ENCODE data around the gene PRR19.

Gene PRR19

DNA sequence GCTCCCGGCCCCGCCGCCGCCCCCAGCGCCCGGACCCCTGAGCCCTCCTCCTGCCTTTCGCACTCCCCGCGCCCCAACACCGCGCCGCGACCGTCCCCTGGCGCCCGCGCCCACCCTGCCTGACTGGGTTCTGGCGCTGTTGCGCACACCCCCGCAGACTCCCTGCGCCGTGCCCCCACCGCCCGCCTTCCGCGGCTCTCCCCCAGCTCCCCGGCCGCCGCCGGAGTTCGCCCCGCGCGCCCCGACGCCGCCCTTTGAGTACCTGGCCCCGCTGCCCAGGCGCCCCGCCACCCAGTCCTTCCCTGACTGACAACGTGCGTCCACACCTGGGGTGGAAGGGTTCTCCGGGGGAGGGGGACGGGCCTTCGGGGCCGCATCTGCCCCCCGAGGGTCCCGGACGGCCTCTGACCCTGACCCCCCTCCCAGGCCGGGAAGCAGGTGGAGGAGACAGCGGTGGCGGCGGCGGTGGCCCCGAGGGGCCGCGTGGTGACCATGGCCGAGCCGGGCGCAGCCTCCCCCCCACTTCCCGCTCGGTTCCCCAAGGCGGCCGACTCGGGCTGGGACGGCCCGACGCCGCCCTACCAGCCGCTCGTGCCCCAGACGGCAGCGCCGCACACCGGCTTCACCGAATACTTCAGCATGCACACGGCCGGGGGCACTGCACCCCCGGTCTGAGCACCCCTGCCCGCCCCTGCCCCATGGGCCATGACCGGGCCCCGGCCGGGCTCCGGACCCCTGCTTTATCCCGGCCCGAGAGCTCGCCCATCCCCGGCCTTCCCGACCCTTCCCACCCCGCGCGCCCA lies 22.1 kb downstream of the PRR19 start:
- Histone ChIP-seq H3K79me2 (ENCODE audit: insufficient read depth, low read length) (no peaks in the 10 kb centered on the region), H2AFZ (ENCODE audit: low read depth, low read length, severe bottlenecking) (peak overlapping the region; percentile 100), H3K9me3 (ENCODE audit: insufficient read depth, low read length) (no peaks in the 10 kb centered on the region), H3K27ac (ENCODE audit: low read depth, low read length) (no peak overlapping the region), H3K27me3 (ENCODE audit: low read length) (no peaks in the 10 kb centered on the region), H3K9me2 (replicated peaks; ENCODE audit: insufficient read depth, low read length) (no peaks in the 10 kb centered on the region), H3K9ac (ENCODE audit: low read length) (peak overlapping the region; percentile 63), H3K36me3 (ENCODE audit: low read length) (no peaks in the 10 kb centered on the region), H3K4me2 (ENCODE audit: low read depth, low read length, poor library complexity, severe bottlenecking) (peak overlapping the region; percentile 89), H4K20me1 (ENCODE audit: low read depth, low read length) (no peaks in the 10 kb centered on the region), H3K4me3 (ENCODE audit: insufficient read depth, low read length, poor library complexity, severe bottlenecking) (no peak overlapping the region), H3F3A (ENCODE audit: insufficient read depth) (no peaks in the 10 kb centered on the region)
- TF ChIP-seq, protein P1, sequence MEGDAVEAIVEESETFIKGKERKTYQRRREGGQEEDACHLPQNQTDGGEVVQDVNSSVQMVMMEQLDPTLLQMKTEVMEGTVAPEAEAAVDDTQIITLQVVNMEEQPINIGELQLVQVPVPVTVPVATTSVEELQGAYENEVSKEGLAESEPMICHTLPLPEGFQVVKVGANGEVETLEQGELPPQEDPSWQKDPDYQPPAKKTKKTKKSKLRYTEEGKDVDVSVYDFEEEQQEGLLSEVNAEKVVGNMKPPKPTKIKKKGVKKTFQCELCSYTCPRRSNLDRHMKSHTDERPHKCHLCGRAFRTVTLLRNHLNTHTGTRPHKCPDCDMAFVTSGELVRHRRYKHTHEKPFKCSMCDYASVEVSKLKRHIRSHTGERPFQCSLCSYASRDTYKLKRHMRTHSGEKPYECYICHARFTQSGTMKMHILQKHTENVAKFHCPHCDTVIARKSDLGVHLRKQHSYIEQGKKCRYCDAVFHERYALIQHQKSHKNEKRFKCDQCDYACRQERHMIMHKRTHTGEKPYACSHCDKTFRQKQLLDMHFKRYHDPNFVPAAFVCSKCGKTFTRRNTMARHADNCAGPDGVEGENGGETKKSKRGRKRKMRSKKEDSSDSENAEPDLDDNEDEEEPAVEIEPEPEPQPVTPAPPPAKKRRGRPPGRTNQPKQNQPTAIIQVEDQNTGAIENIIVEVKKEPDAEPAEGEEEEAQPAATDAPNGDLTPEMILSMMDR (IDR thresholded peaks at IDR 0.05; ENCODE audit: insufficient read depth, low read length, poor library complexity, severe bottlenecking), result no peak
- TF ChIP-seq EZH2phosphoT487 (conservative IDR thresholded peaks at IDR 0.05; ENCODE audit: low read length), result no peak

DNA sequence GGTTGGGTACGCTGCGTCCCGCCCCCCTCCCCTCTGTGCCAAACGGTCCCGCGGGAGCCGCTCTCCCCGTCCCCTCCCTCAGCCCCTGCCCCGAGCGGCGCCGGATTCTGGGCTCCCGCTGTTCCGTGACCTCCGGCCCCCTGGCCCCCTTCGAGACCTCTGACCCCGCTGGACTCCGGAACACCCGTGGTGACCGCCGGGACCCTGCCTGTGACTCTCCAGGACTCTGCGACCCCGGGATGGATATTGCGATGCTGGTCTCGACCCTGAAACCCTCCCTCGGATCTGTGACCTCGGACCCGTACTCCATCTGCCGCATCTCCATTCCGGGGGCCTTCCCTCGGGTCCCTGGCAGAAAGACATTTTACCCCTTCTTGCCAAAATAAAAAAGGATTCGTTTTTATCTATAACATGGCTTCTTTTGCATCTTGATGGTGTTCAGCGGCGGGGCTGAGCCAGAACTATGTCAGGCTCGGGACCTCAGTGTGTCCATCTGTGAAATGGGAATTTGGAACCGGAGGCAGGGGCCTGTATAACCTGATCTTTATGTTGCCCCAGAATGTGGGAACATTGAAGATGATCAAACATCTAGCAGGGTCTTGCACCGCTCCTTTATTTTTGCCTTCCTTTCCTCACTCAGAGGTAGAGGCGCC lies 22.8 kb downstream of the PRR19 start:
- H4K20me1 ChIP-seq (ENCODE audit: low read depth, low read length), result no peaks in the 10 kb centered on the region
- H3K27me3 ChIP-seq (ENCODE audit: low read length), result no peaks in the 10 kb centered on the region
- H3K4me2 ChIP-seq (ENCODE audit: low read depth, low read length, poor library complexity, severe bottlenecking), result peak overlapping the region; percentile 89
- no peaks in the 10 kb centered on the region for H3K79me2 ChIP-seq (ENCODE audit: insufficient read depth, low read length)
- H3K27ac ChIP-seq (ENCODE audit: low read depth, low read length), result no peak overlapping the region
- no peaks in the 10 kb centered on the region for H3K36me3 ChIP-seq (ENCODE audit: low read length)
- peak overlapping the region; percentile 100 for H2AFZ ChIP-seq (ENCODE audit: low read depth, low read length, severe bottlenecking)
- no peaks in the 10 kb centered on the region for H3F3A ChIP-seq (ENCODE audit: insufficient read depth)
- no peaks in the 10 kb centered on the region for H3K9me2 ChIP-seq (replicated peaks; ENCODE audit: insufficient read depth, low read length)
- H3K9ac ChIP-seq (ENCODE audit: low read length), result peak overlapping the region; percentile 63
- TF ChIP-seq, protein P1 (IDR thresholded peaks at IDR 0.05; ENCODE audit: insufficient read depth, low read length, poor library complexity, severe bottlenecking), result peak; percentile 87
- TF ChIP-seq EZH2phosphoT487 (conservative IDR thresholded peaks at IDR 0.05; ENCODE audit: low read length), result no peak
- no peaks in the 10 kb centered on the region for H3K9me3 ChIP-seq (ENCODE audit: insufficient read depth, low read length)
- H3K4me3 ChIP-seq (ENCODE audit: insufficient read depth, low read length, poor library complexity, severe bottlenecking), result peak overlapping the region; percentile 54

DNA sequence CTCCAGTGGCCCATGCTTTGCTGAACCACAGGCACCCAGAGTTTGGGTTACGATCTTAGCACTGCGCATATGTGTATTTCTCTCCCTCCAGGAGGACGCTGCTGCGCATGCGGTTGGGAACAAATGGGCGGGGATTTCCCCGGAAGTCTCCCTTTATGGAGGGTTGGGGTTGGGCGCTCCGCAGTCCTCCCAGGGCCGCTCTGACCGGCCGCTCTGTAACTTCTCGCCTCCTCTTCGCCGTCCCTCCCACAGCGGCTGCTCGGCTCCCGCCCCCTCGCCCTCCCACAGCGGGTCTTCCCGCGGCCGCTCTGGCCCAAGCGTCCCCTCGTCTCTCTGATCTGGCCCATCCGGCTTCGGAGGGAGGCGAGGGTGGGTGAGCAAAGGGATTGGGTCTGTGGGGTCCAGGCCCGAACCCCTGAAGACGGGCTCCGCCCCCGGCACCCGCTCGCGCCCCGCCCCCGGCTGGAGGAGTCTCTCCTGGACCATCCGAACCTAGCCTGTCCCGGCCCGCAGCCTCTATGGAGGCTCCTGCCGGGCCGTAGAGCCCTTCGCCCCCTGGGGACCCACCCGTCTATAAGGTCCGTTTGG lies 23.5 kb downstream of the PRR19 start, which contains the start of gene MEGF8:
TSS of gene MEGF8 (plus strand) at position 328 of the 588 bp plus-strand sequence. CDS start 609 bp downstream, outside the sequence.
- H3K36me3 ChIP-seq (ENCODE audit: low read length), result no peaks in the 10 kb centered on the region
- H3K9me2 ChIP-seq (replicated peaks; ENCODE audit: insufficient read depth, low read length), result no peaks in the 10 kb centered on the region
- no peaks in the 10 kb centered on the region for H4K20me1 ChIP-seq (ENCODE audit: low read depth, low read length)
- TF ChIP-seq, protein P1 (IDR thresholded peaks at IDR 0.05; ENCODE audit: insufficient read depth, low read length, poor library complexity, severe bottlenecking), result no peak
- TF ChIP-seq EZH2phosphoT487 (conservative IDR thresholded peaks at IDR 0.05; ENCODE audit: low read length), result no peak
- H2AFZ ChIP-seq (ENCODE audit: low read depth, low read length, severe bottlenecking), result peak within 1 kb of the TSS; percentile 100
- H3K79me2 ChIP-seq (ENCODE audit: insufficient read depth, low read length), result no peaks in the 10 kb centered on the region
- peak within 1 kb of the TSS; percentile 89 for H3K4me2 ChIP-seq (ENCODE audit: low read depth, low read length, poor library complexity, severe bottlenecking)
- no peaks in the 10 kb centered on the region for H3K9me3 ChIP-seq (ENCODE audit: insufficient read depth, low read length)
- peak within 1 kb of the TSS; percentile 82 for H3K9ac ChIP-seq (ENCODE audit: low read length)
- no peak within 1 kb of the TSS for H3K27ac ChIP-seq (ENCODE audit: low read depth, low read length)
- no peaks in the 10 kb centered on the region for H3K27me3 ChIP-seq (ENCODE audit: low read length)
- H3F3A ChIP-seq (ENCODE audit: insufficient read depth), result no peaks in the 10 kb centered on the region
- peak within 1 kb of the TSS; percentile 64 for H3K4me3 ChIP-seq (ENCODE audit: insufficient read depth, low read length, poor library complexity, severe bottlenecking)

All from SU-DHL-6 (cell line).